ENCODE measurements around the gene G6PC1.
"Not testable (repeated sequence)": the region's sequence is repeated elsewhere in the genome, so short reads cannot be mapped to it uniquely, and the experiment has no call there.

The G6PC1 gene

GRCh38 chr17:42900460-42901331, at the start of gene G6PC1:
Gene G6PC1 (plus strand): TSS chr17:42900799. CDS start chr17:42900877, 78 bp downstream.
- H3K27me3 Mint-ChIP-seq: peaks cover 41% of the 10 kb centered on the region
- H3K27ac Mint-ChIP-seq: no peak within 1 kb of the TSS

GRCh38 chr17:42850954-42851353, 49.6 kb upstream of the G6PC1 start, which contains the start of gene AOC3:
Gene AOC3 (plus strand): TSS chr17:42851199. CDS start chr17:42851344, 145 bp downstream.
- Mint-ChIP-seq H3K4me3 (no peak within 1 kb of the TSS), H3K9me3 (no peaks in the 10 kb centered on the region), H3K27me3 (peaks cover 2% of the 10 kb centered on the region), H3K36me3 (ENCODE audit: low read depth) (peaks cover 8% of the 10 kb centered on the region), H3K4me1 (ENCODE audit: low read depth) (peaks cover 12% of the 10 kb centered on the region), H3K27ac (no peak within 1 kb of the TSS)
- DNase-seq: no peak

More at GRCh38 chr17:42900460-42901331, at the start of gene G6PC1:
- Mint-ChIP-seq H3K4me3 (no peak within 1 kb of the TSS), H3K9me3 (no peaks in the 10 kb centered on the region), H3K36me3 (ENCODE audit: low read depth) (no peaks in the 10 kb centered on the region), H3K4me1 (ENCODE audit: low read depth) (no peaks in the 10 kb centered on the region)
- DNase-seq: no peak

- H3K27me3 Mint-ChIP-seq; H3K4me3 Mint-ChIP-seq; H3K9me3 Mint-ChIP-seq; H3K27ac Mint-ChIP-seq; H3K4me1 Mint-ChIP-seq (ENCODE audit: low read depth); DNase-seq; H3K36me3 Mint-ChIP-seq (ENCODE audit: low read depth): not testable (repeated sequence)
Measured at GRCh38 chr17:42851371-42852240, 49.0 kb upstream of the G6PC1 start.

- H3K27ac Mint-ChIP-seq: no peak overlapping the region
- H3K4me3 Mint-ChIP-seq: no peak overlapping the region
- no peaks in the 10 kb centered on the region for H3K36me3 Mint-ChIP-seq (ENCODE audit: low read depth)
- no peaks in the 10 kb centered on the region for H3K9me3 Mint-ChIP-seq
- no peaks in the 10 kb centered on the region for H3K4me1 Mint-ChIP-seq (ENCODE audit: low read depth)
- no peak for DNase-seq
- H3K27me3 Mint-ChIP-seq: peaks cover 2% of the 10 kb centered on the region
Measured at GRCh38 chr17:42852351-42852750, 48.2 kb upstream of the G6PC1 start.

- H3K27ac Mint-ChIP-seq: no peak overlapping the region
- no peaks in the 10 kb centered on the region for H3K36me3 Mint-ChIP-seq (ENCODE audit: low read depth)
- H3K9me3 Mint-ChIP-seq: no peaks in the 10 kb centered on the region
- H3K4me1 Mint-ChIP-seq (ENCODE audit: low read depth): no peaks in the 10 kb centered on the region
- peaks cover 2% of the 10 kb centered on the region for H3K27me3 Mint-ChIP-seq
- no peak overlapping the region for H3K4me3 Mint-ChIP-seq
- no peak for DNase-seq
Measured at GRCh38 chr17:42853004-42853403, 47.6 kb upstream of the G6PC1 start.

- Mint-ChIP-seq H3K4me3 (no peak overlapping the region), H3K27me3 (peaks cover 2% of the 10 kb centered on the region), H3K36me3 (ENCODE audit: low read depth) (no peaks in the 10 kb centered on the region), H3K27ac (no peak overlapping the region), H3K4me1 (ENCODE audit: low read depth) (no peaks in the 10 kb centered on the region), H3K9me3 (no peaks in the 10 kb centered on the region)
- DNase-seq: no peak
Measured at GRCh38 chr17:42853597-42853967, 47.0 kb upstream of the G6PC1 start.

- Mint-ChIP-seq H3K27ac (no peak overlapping the region), H3K4me3 (no peak overlapping the region), H3K9me3 (no peaks in the 10 kb centered on the region), H3K4me1 (ENCODE audit: low read depth) (no peaks in the 10 kb centered on the region), H3K27me3 (peaks cover 2% of the 10 kb centered on the region), H3K36me3 (ENCODE audit: low read depth) (no peaks in the 10 kb centered on the region)
- no peak for DNase-seq
Measured at GRCh38 chr17:42853968-42854790, 46.4 kb upstream of the G6PC1 start.

- H3K4me1 Mint-ChIP-seq (ENCODE audit: low read depth): no peaks in the 10 kb centered on the region
- no peak for DNase-seq
- peaks cover 2% of the 10 kb centered on the region for H3K27me3 Mint-ChIP-seq
- H3K4me3 Mint-ChIP-seq: no peak overlapping the region
- no peaks in the 10 kb centered on the region for H3K9me3 Mint-ChIP-seq
- H3K27ac Mint-ChIP-seq: no peak overlapping the region
- no peaks in the 10 kb centered on the region for H3K36me3 Mint-ChIP-seq (ENCODE audit: low read depth)
Measured at GRCh38 chr17:42855048-42855596, 45.5 kb upstream of the G6PC1 start.

GRCh38 chr17:42856093-42856492, 44.5 kb upstream of the G6PC1 start:
- not testable (repeated sequence) for H3K27ac Mint-ChIP-seq; H3K36me3 Mint-ChIP-seq (ENCODE audit: low read depth); H3K9me3 Mint-ChIP-seq; H3K4me1 Mint-ChIP-seq (ENCODE audit: low read depth); DNase-seq; H3K27me3 Mint-ChIP-seq; H3K4me3 Mint-ChIP-seq

- not testable (repeated sequence) for H3K36me3 Mint-ChIP-seq (ENCODE audit: low read depth); H3K27ac Mint-ChIP-seq; H3K4me1 Mint-ChIP-seq (ENCODE audit: low read depth); DNase-seq; H3K4me3 Mint-ChIP-seq; H3K27me3 Mint-ChIP-seq; H3K9me3 Mint-ChIP-seq
Measured at GRCh38 chr17:42856516-42856915, 44.1 kb upstream of the G6PC1 start.

- Mint-ChIP-seq H3K27ac (no peak overlapping the region), H3K4me3 (no peak overlapping the region), H3K36me3 (ENCODE audit: low read depth) (no peaks in the 10 kb centered on the region), H3K9me3 (no peaks in the 10 kb centered on the region), H3K27me3 (peaks cover 2% of the 10 kb centered on the region), H3K4me1 (ENCODE audit: low read depth) (no peaks in the 10 kb centered on the region)
- no peak for DNase-seq
Measured at GRCh38 chr17:42857389-42857788, 43.2 kb upstream of the G6PC1 start.

GRCh38 chr17:42865638-42866094, 34.9 kb upstream of the G6PC1 start:
- no peak for DNase-seq
- no peaks in the 10 kb centered on the region for H3K4me1 Mint-ChIP-seq (ENCODE audit: low read depth)
- H3K27me3 Mint-ChIP-seq: peaks cover 27% of the 10 kb centered on the region
- H3K36me3 Mint-ChIP-seq (ENCODE audit: low read depth): no peaks in the 10 kb centered on the region
- H3K9me3 Mint-ChIP-seq: no peaks in the 10 kb centered on the region
- H3K4me3 Mint-ChIP-seq: no peak overlapping the region
- H3K27ac Mint-ChIP-seq: no peak overlapping the region

GRCh38 chr17:42866216-42866615, 34.4 kb upstream of the G6PC1 start:
- Mint-ChIP-seq H3K36me3 (ENCODE audit: low read depth) (no peaks in the 10 kb centered on the region), H3K27me3 (peaks cover 27% of the 10 kb centered on the region), H3K27ac (no peak overlapping the region), H3K4me1 (ENCODE audit: low read depth) (no peaks in the 10 kb centered on the region), H3K4me3 (no peak overlapping the region), H3K9me3 (no peaks in the 10 kb centered on the region)
- no peak for DNase-seq

Data from activated T-cell treated with anti-CD3 and anti-CD28 coated beads, Interleukin-2, amount 50 U/mL, for 24 hours (primary cell).